Trophoblast cell (in vitro differentiated cells and primary cell): ENCODE measurements around the gene HSD3B1.

Source experiments
- DNase-seq, 2 donors: peaks; one replicate each; pipeline ENCODE4 v3.0.0-alpha.2; 2016
- H2AFZ ChIP-seq: 2 replicates; pipeline ENCODE4 v1.6.1; 2013; ENCODE audit warnings: low read length, moderate library complexity, mild to moderate bottlenecking; ENCODE audit not compliant: insufficient read depth, poor library complexity
- H2AK5ac ChIP-seq: 2 replicates; pipeline ENCODE4 v1.6.1; 2013; ENCODE audit warnings: mild to moderate bottlenecking, low read length
- H2BK120ac ChIP-seq: 2 replicates; pipeline ENCODE4 v1.6.1; 2013; ENCODE audit warnings: low read length, mild to moderate bottlenecking, moderate library complexity; ENCODE audit not compliant: insufficient read depth, poor library complexity
- H2BK12ac ChIP-seq: 2 replicates; pipeline ENCODE4 v1.6.1; 2013; ENCODE audit warnings: mild to moderate bottlenecking, low read length, moderate library complexity
- H2BK5ac ChIP-seq: 2 replicates; pipeline ENCODE4 v1.6.1; 2013; ENCODE audit warnings: low read length, low read depth, moderate library complexity, mild to moderate bottlenecking; ENCODE audit not compliant: poor library complexity
- H3K14ac ChIP-seq: 2 replicates; pipeline ENCODE4 v1.6.1; 2013; ENCODE audit warnings: mild to moderate bottlenecking, low read length
- H3K18ac ChIP-seq: 2 replicates; pipeline ENCODE4 v1.6.1; 2013; ENCODE audit warnings: mild to moderate bottlenecking, low read length
- H3K23ac ChIP-seq: 2 replicates; pipeline ENCODE4 v1.6.1; 2013; ENCODE audit warnings: low read length
- H3K27ac ChIP-seq: 2 replicates; pipeline ENCODE4 v1.5.1; 2013; ENCODE audit warnings: low read depth, mild to moderate bottlenecking, inconsistent platforms, low read length, moderate library complexity
- H3K27me3 ChIP-seq: 2 replicates; pipeline ENCODE4 v1.6.1; 2013; ENCODE audit warnings: inconsistent platforms, mild to moderate bottlenecking, low read length, moderate library complexity; ENCODE audit not compliant: insufficient read depth
- H3K36me3 ChIP-seq, 2 experiments: 1 replicate in 1 of 2; 2 replicates in 1 of 2; pipeline ENCODE4 v1.6.1; 2013; ENCODE audit warnings: low read length in 2 of 2, mild to moderate bottlenecking in 2 of 2, moderate library complexity in 1 of 2; ENCODE audit not compliant: insufficient read depth in 2 of 2, control insufficient read depth in 1 of 2
- H3K4ac ChIP-seq: 2 replicates; pipeline ENCODE4 v1.6.1; 2013; ENCODE audit warnings: low read depth, mild to moderate bottlenecking, low read length, moderate library complexity
- H3K4me1 ChIP-seq, 2 experiments: 1 replicate in 1 of 2; 2 replicates in 1 of 2; pipeline ENCODE4 v1.6.1; 2013; ENCODE audit warnings: low read length in 2 of 2, mild to moderate bottlenecking in 2 of 2, moderate library complexity in 1 of 2; ENCODE audit not compliant: insufficient read depth in 2 of 2, control insufficient read depth in 1 of 2
- H3K4me2 ChIP-seq: 2 replicates; pipeline ENCODE4 v1.6.1; 2013; ENCODE audit warnings: inconsistent platforms, mild to moderate bottlenecking, low read length, moderate library complexity
- H3K4me3 ChIP-seq: 2 replicates; pipeline ENCODE4 v1.5.1; 2013; ENCODE audit warnings: mild to moderate bottlenecking, low read depth, low read length, inconsistent platforms
- H3K79me1 ChIP-seq: one replicate; pipeline ENCODE4 v1.6.1; 2013; ENCODE audit warnings: low read length
- H3K79me2 ChIP-seq: 2 replicates; pipeline ENCODE4 v1.6.1; 2013; ENCODE audit warnings: low read length, mild to moderate bottlenecking; ENCODE audit not compliant: control insufficient read depth, insufficient read depth, poor library complexity
- H3K9ac ChIP-seq: 2 replicates; pipeline ENCODE4 v1.6.1; 2013; ENCODE audit warnings: mild to moderate bottlenecking, low read length
- H3K9me3 ChIP-seq: 2 replicates; pipeline ENCODE4 v1.6.1; 2013; ENCODE audit warnings: low read depth, mild to moderate bottlenecking, control low read depth, inconsistent platforms, low read length; ENCODE audit not compliant: insufficient read depth
- H4K12ac ChIP-seq: 2 replicates; pipeline ENCODE4 v1.6.1; 2013; ENCODE audit warnings: low read depth, mild to moderate bottlenecking, low read length, moderate library complexity
- H4K8ac ChIP-seq: 2 replicates; pipeline ENCODE4 v1.6.1; 2013; ENCODE audit warnings: low read depth, mild to moderate bottlenecking, low read length, moderate library complexity
- H4K91ac ChIP-seq: one replicate; pipeline ENCODE4 v1.6.1; 2013; ENCODE audit warnings: low read depth, mild to moderate bottlenecking, low read length, moderate library complexity
- WGBS: extraction: QIAGEN DNeasy Blood & Tissue Kit; methylation state at CpG from one replicate; pipeline ENCODE4 v1.1.7; 2013; ENCODE audit warnings: missing lambda C conversion rate; ENCODE audit not compliant: insufficient read length, insufficient coverage; ENCODE audit errors: extremely low coverage; 5-methylcytosine and 5-hydroxymethylcytosine counted together

HSD3B1 gene

DNA sequence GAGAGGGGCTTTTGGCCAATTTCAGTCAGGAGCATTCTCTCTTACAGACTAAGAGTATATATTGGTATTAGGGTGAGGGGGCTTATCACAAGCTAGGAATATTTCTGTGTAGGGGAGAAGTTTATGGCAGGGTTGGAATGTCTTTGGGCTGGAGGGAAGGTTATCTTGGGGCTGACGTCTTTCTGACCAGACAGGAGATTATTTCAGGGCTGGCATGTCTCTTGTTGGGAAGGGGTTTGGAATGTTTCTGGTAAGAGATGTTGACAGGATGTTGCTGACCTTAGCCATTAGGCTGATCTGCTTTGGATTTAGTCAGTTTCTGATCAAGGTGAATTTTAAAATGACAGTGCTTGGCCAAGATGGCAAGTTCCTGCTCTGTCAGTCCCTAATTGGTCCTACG, 17.8 kb upstream of the HSD3B1 start:
- peak overlapping the region; percentile 83 for H3K27ac ChIP-seq
- H3K4me1 ChIP-seq: peaks cover 3 to 6% of the 10 kb centered on the region in 2 experiments
- no peak overlapping the region for H2AFZ ChIP-seq
- H4K91ac ChIP-seq: no peak overlapping the region
- H2AK5ac ChIP-seq: no peak overlapping the region
- no peak overlapping the region for H3K9ac ChIP-seq
- H4K12ac ChIP-seq: no peak overlapping the region
- no peak overlapping the region for H2BK5ac ChIP-seq
- no peaks in the 10 kb centered on the region for H3K27me3 ChIP-seq
- no peak for DNase-seq
- H3K4me2 ChIP-seq: no peak overlapping the region
- no peak overlapping the region for H2BK120ac ChIP-seq
- H3K18ac ChIP-seq: no peak overlapping the region
- no peaks in the 10 kb centered on the region for H3K9me3 ChIP-seq
- H3K14ac ChIP-seq: no peak overlapping the region
- H3K79me2 ChIP-seq: no peaks in the 10 kb centered on the region
- no peak overlapping the region for H3K23ac ChIP-seq
- WGBS: no CpG with 5 or more reads among the region's 2 CpGs
- H3K4me3 ChIP-seq: no peak overlapping the region
- peaks cover 14% of the 10 kb centered on the region for H3K79me1 ChIP-seq
- no peak overlapping the region for H3K4ac ChIP-seq
- no peaks in the 10 kb centered on the region for H3K36me3 ChIP-seq
- no peak overlapping the region for H4K8ac ChIP-seq
- H2BK12ac ChIP-seq: no peak overlapping the region

- peaks cover 13% of the 10 kb centered on the region for H3K79me1 ChIP-seq
- peaks cover 3 to 5% of the 10 kb centered on the region in 2 experiments for H3K4me1 ChIP-seq
- no peak overlapping the region for H3K23ac ChIP-seq
- H3K4me3 ChIP-seq: no peak overlapping the region
- no peak overlapping the region for H3K27ac ChIP-seq
- no peak overlapping the region for H3K4me2 ChIP-seq
- H3K79me2 ChIP-seq: no peaks in the 10 kb centered on the region
- no peak overlapping the region for H4K91ac ChIP-seq
- H2AK5ac ChIP-seq: no peak overlapping the region
- H3K18ac ChIP-seq: no peak overlapping the region
- DNase-seq: no peak
- no peak overlapping the region for H3K4ac ChIP-seq
- H3K14ac ChIP-seq: no peak overlapping the region
- no peak overlapping the region for H2BK5ac ChIP-seq
- no peak overlapping the region for H4K8ac ChIP-seq
- no peaks in the 10 kb centered on the region for H3K36me3 ChIP-seq
- peaks cover 2% of the 10 kb centered on the region for H3K9me3 ChIP-seq
- no peaks in the 10 kb centered on the region for H3K27me3 ChIP-seq
- no peak overlapping the region for H4K12ac ChIP-seq
- H2BK12ac ChIP-seq: no peak overlapping the region
- no peak overlapping the region for H2AFZ ChIP-seq
- no peak overlapping the region for H3K9ac ChIP-seq
- no peak overlapping the region for H2BK120ac ChIP-seq
These were observed 16.1 kb upstream of the HSD3B1 start for GRCh38 chr1:119490925-119491324.

GRCh38 chr1:119492763-119493162, 14.2 kb upstream of the HSD3B1 start:
- Histone ChIP-seq H3K79me1 (peaks cover 13% of the 10 kb centered on the region), H3K36me3 (no peaks in the 10 kb centered on the region), H3K27me3 (no peaks in the 10 kb centered on the region), H4K12ac (no peak overlapping the region), H3K27ac (no peak overlapping the region), H3K79me2 (no peaks in the 10 kb centered on the region), H3K14ac (no peak overlapping the region), H3K4me3 (no peak overlapping the region), H3K9me3 (peaks cover 6% of the 10 kb centered on the region), H3K9ac (no peak overlapping the region), H2BK5ac (no peak overlapping the region), H3K23ac (no peak overlapping the region), H3K18ac (no peak overlapping the region), H3K4me2 (no peak overlapping the region), H2BK120ac (peak overlapping the region; percentile 11), H2AFZ (no peak overlapping the region), H4K8ac (no peak overlapping the region), H2AK5ac (no peak overlapping the region), H2BK12ac (peak overlapping the region; percentile 24), H4K91ac (no peak overlapping the region), H3K4me1 (peaks cover 3 to 5% of the 10 kb centered on the region in 2 experiments), H3K4ac (no peak overlapping the region)
- no peak for DNase-seq
- no CpG with 5 or more reads among the region's 2 CpGs for WGBS

DNA sequence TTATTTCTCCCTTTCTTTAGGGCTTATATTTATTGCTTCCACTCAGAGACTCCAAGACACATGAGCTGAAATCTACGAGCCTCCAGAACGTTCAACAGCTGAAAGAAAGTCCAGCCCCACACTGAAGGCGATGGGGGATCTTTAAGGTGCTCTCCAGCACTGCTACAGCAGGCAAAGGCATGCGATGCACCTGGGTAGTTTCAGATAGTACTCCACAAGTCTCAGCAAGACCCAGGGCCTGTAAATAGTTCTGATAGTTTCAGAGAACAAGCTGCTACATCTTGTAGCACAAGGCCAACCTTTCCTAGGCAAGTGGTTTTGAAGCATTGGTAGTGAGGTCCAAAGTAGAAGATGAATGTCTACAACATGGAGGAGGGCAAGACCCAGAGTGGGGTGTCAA, 2.2 kb upstream of the HSD3B1 start:
- Histone ChIP-seq H3K36me3 (peaks cover 2 to 3% of the 10 kb centered on the region in 2 experiments), H3K27me3 (no peaks in the 10 kb centered on the region), H3K79me1 (peaks cover 11% of the 10 kb centered on the region), H3K14ac (no peak overlapping the region), H3K79me2 (peaks cover 4% of the 10 kb centered on the region), H3K23ac (no peak overlapping the region), H4K12ac (no peak overlapping the region), H2AK5ac (no peak overlapping the region), H3K9ac (no peak overlapping the region), H2BK12ac (peak overlapping the region; percentile 23), H3K18ac (no peak overlapping the region), H3K4me1 (peaks cover 3 to 12% of the 10 kb centered on the region in 2 experiments), H4K8ac (no peak overlapping the region), H3K4me3 (no peak overlapping the region), H3K27ac (peak overlapping the region; percentile 53), H3K4me2 (no peak overlapping the region), H3K4ac (no peak overlapping the region), H2BK120ac (peak overlapping the region; percentile 36), H3K9me3 (no peaks in the 10 kb centered on the region), H2BK5ac (peak overlapping the region; percentile 45), H4K91ac (no peak overlapping the region), H2AFZ (no peak overlapping the region)
- peak; percentile 39 to 67 for DNase-seq
- WGBS: no CpG with 5 or more reads among the region's 4 CpGs
